AG09319 (cell line): ENCODE results near the gene CMIP.

Experiments
- DNase-seq: peaks from one replicate; pipeline ENCODE4 v3.0.0-alpha.2; 2010; ENCODE audit warnings: low read depth; ENCODE audit errors: extremely low read depth
- CTCF ChIP-seq: IDR thresholded peaks from 2 replicates; pipeline ENCODE4 v1.5.1; 2011; ENCODE audit warnings: low read depth, mild to moderate bottlenecking, inconsistent platforms, low read length, moderate library complexity

CMIP gene

GRCh38 chr16:81578076-81578475 is 133.5 kb downstream of the CMIP start:
- TF ChIP-seq CTCF: no peak
- DNase-seq: no peak

- no peak for DNase-seq
- TF ChIP-seq CTCF: no peak
These were observed 134.2 kb downstream of the CMIP start for GRCh38 chr16:81578636-81579413.

- no peak for DNase-seq
- no peak for TF ChIP-seq CTCF
These were observed 136.5 kb downstream of the CMIP start for GRCh38 chr16:81581107-81581506.

GRCh38 chr16:81582655-81583441 is 138.2 kb downstream of the CMIP start:
- DNase-seq: no peak
- TF ChIP-seq CTCF: no peak

GRCh38 chr16:81583893-81584631 is 139.5 kb downstream of the CMIP start:
- no peak for TF ChIP-seq CTCF
- DNase-seq: no peak

- TF ChIP-seq CTCF: no peak; the same call in 1 of the 2 replicates
- DNase-seq: no peak
These were observed 141.2 kb downstream of the CMIP start for GRCh38 chr16:81585785-81586184.
